Measurements from ENCODE around the gene LYPLAL1. TPM values are rescaled to one million over a fixed set of nuclear protein-coding genes. Genes with fewer than 3 reads are reported as not detected.

LYPLAL1 gene
- total and polyA plus RNA-seq, 9 of the 15 experiments (the other 6 are each of a cell fraction or from before 2014, with no cell fraction given), result 14.9 to 179 (median 46.3) TPM

GRCh38 chr1:219173758-219174459, at the start of gene LYPLAL1 (continued):
- TF ChIP-seq RHOXF2B (CRISPR knock-in tag; conservative IDR thresholded peaks at IDR 0.05) (0 out of 2 replicates have a peak, but pooled peaks have one; percentile 48), GTF2A2 (tag; IDR thresholded peaks at IDR 0.05) (no peak), LARP7 (IDR thresholded peaks at IDR 0.05) (0 out of 2 replicates have a peak, but pooled peaks have one; percentile 42), ATF4 (CRISPR knock-in tag; IDR thresholded peaks at IDR 0.05) (peak; percentile 65), HNRNPK (IDR thresholded peaks at IDR 0.05; ENCODE audit: low read depth, low read length, poor library complexity, severe bottlenecking) (no peak), YBX1 (IDR thresholded peaks at IDR 0.05) (no peak), WHSC1 (IDR thresholded peaks at IDR 0.05; ENCODE audit: low read length) (no peak), ZC3H11A (IDR thresholded peaks at IDR 0.05; ENCODE audit: low read depth, low read length) (no peak), ZBTB5 (IDR thresholded peaks at IDR 0.05) (no peak), KDM2B (CRISPR knock-in tag; IDR thresholded peaks at IDR 0.05) (no peak), CC2D1A (IDR thresholded peaks at IDR 0.05) (peak; percentile 68), ZNF699 (CRISPR knock-in tag; IDR thresholded peaks at IDR 0.05; ENCODE audit: insufficient replicate concordance) (no peak), FOS (IDR thresholded peaks at IDR 0.05; ENCODE audit: extremely low read depth, insufficient read length) (no peak), SMARCA5 (IDR thresholded peaks at IDR 0.05) (no peak), TFAP4 (CRISPR knock-in tag; IDR thresholded peaks at IDR 0.05; ENCODE audit: borderline replicate concordance) (peak; percentile 72; the same call in 1 of the 2 replicates), PTTG1 (tag; IDR thresholded peaks at IDR 0.05; ENCODE audit: low read depth) (no peak), ASH1L (IDR thresholded peaks at IDR 0.05; ENCODE audit: borderline replicate concordance, low read depth, partially characterized antibody) (no peak), SNIP1 (IDR thresholded peaks at IDR 0.05; ENCODE audit: low read depth) (no peak), BCL6 (CRISPR knock-in tag; IDR thresholded peaks at IDR 0.05) (0 out of 2 replicates have a peak, but pooled peaks have one; percentile 21), HOMEZ (CRISPR knock-in tag; IDR thresholded peaks at IDR 0.05) (no peak), SAFB (IDR thresholded peaks at IDR 0.05; ENCODE audit: borderline replicate concordance, low read depth, low read length) (no peak), E2F8 (IDR thresholded peaks at IDR 0.05; ENCODE audit: low read depth, partially characterized antibody) (peak; percentile 81)
